Superior temporal gyrus (tissue), 1 donor: ENCODE data around the gene C6orf136.
"Not testable (repeated sequence)": the region's sequence is repeated elsewhere in the genome, so short reads cannot be mapped to it uniquely, and the experiment has no call there.

Experiments used
- DNase-seq: peaks from one replicate; pipeline ENCODE4 v3.0.0-alpha.2; 2016; ENCODE audit errors: extremely low spot score

The C6orf136 gene

DNA sequence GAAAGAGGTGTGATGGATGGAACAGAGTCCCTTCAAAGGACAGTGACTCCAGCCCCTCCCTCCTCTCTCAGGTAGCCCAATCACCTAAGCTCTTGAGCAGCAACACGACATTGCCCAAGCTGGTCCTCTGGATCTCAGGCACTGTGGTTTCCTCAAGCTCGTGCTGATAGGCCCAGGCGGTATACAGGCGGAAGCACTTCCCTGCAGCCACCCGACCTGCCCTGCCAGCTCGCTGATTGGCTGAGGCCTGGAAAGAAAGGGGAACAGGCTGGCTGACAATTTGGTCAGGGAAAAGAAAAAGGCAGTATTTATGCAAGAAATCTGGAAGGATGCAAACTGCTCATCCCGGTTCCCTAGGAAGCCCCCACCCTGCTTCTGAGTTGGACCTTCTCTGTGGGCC lies 9.6 kb downstream of the C6orf136 start:
- no peak for DNase-seq

DNA sequence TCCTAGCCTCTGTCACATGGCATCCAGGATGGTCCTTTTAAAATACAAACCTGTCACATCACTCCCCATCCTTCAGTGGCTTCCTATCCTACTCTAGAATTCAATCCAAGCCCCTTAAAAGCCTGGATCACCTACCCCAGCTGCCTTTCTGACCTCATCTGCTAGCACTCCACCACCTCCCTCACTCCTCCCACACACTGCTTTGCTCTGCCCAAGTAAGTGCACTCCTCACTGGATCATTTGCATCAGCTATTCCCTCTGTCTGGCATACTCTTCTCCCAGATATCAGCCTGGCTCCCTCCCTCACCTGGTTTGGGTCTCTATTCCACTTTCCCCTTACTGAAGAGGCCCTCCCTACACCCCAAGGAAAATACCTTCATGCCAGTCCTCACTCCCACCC lies 10.5 kb downstream of the C6orf136 start:
- no peak for DNase-seq

- not testable (repeated sequence) for DNase-seq
Observed at GRCh38 chr6:30657922-30658321, 11.0 kb downstream of the C6orf136 start.

DNA sequence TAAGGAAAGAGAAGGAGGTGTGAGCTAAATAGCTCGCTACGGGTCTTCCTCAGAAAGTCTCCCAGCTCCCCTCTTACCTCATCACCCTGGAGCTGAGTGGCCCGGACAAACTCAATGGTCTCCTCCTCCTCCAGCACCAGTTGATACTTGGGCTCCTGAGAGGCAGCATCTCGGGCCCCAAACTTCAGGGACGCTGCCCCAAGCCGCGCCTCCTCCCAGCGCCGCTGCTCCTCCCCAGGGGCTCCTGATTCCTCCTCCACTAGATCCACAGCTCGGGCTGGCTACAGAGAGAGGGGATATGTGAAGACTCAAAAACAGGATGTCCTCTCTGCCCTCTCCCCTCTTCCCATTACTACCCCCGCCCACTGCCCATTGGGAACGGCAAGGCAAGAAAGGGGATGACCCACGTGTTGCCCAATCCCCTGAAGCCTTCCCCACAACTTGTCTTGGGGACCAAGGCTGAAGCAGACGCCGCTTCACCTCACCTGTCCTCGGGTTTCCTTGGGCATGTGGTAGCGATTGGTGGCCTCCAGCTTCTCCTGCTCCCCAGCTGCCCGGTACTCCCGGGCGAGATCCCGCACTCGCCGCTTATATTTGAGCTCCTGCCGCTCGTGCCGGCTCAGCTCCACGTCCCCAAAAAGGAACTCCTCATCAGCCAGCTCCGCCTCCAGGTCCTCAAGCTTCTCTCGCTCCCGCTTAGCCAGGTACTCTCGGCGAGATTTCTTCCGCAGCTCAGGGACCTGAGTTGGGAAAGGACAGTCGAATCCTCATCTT lies 18.2 kb downstream of the C6orf136 start:
- DNase-seq = no peak

GRCh38 chr6:30666300-30666699 lies 19.4 kb downstream of the C6orf136 start:
- not testable (repeated sequence) for DNase-seq

GRCh38 chr6:30670760-30671527 lies 24.0 kb downstream of the C6orf136 start:
- DNase-seq = no peak

GRCh38 chr6:30672445-30673253 lies 25.7 kb downstream of the C6orf136 start, which contains the start of gene DHX16:
Gene DHX16, minus strand, starts transcription at chr6:30673006. Its CDS starts 165 bp downstream, at chr6:30672841.
- peak; percentile 97 for DNase-seq

DNA sequence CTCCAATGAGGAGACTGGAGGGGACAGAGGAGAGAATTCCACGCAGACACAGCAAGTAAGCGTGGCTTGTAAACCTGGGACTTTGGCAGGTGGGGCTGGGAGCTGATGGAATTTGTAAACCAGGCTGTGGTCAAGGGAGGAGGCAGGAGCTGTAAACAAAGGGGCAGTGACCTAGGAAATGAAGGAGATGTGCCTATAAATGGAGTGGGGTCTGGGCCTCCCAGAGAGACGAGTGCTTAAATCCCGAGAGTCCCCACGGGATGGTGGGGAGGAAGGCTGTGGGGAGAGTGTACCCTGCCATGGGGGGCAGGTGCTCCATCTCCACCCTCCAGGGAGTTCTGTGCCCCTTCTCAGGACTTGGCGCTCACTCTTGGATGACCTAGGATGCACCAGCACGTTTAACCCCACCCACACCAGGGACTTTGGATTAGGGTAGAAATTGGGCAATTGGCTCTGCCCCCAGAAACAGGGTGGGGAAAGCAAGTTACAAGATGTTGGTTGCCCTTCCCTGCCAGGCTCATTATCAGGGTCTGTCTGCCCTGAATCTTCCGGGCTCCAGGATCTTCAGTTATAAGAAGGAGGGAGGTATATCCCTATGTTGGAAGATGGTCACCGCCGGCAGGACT lies 29.8 kb downstream of the C6orf136 start:
- no peak for DNase-seq

DNA sequence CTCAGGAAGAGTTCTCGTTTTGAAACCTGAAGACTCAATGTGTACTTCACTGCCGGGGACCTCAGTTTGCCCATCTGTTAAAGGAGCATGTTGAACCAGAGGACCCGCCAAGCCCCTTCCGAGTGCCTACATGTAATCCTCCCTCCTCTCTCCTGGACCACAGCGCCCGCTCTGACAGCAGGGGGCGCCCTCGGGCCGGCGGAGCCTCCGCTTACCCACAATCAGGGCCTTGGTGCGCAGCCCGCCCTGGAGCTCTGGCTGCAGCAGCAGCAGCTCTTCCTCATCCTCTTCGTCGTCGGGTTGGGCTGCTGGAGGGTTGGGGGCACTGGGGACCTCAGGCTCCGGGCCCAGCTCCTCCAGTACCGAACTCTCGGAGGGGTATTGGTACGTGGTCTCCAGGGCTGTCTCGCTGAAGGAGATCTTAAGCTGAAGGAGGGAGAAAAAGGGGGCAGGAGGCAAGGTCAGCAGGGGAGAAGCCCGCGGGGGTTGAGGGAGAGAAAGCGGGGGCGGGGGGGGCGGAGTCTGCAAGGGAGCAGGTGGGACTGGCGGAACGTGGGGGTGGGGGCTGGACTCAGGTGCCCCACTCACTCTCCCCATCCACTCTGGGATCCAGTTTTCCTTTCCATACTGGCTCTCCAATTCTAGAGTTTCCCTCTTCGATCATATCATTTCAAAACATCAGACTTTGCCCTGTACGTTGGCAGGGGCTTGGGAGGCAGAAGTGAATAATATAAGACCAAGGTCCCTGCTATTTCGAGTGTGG lies 32.2 kb downstream of the C6orf136 start:
- DNase-seq = peak; percentile 86

- no peak for DNase-seq
Observed at GRCh38 chr6:30679765-30680535, 33.0 kb downstream of the C6orf136 start.

- no peak for DNase-seq
Observed at GRCh38 chr6:30681766-30682142, 34.8 kb downstream of the C6orf136 start.

GRCh38 chr6:30682143-30683117 lies 35.5 kb downstream of the C6orf136 start:
- peak; percentile 18 for DNase-seq

DNA sequence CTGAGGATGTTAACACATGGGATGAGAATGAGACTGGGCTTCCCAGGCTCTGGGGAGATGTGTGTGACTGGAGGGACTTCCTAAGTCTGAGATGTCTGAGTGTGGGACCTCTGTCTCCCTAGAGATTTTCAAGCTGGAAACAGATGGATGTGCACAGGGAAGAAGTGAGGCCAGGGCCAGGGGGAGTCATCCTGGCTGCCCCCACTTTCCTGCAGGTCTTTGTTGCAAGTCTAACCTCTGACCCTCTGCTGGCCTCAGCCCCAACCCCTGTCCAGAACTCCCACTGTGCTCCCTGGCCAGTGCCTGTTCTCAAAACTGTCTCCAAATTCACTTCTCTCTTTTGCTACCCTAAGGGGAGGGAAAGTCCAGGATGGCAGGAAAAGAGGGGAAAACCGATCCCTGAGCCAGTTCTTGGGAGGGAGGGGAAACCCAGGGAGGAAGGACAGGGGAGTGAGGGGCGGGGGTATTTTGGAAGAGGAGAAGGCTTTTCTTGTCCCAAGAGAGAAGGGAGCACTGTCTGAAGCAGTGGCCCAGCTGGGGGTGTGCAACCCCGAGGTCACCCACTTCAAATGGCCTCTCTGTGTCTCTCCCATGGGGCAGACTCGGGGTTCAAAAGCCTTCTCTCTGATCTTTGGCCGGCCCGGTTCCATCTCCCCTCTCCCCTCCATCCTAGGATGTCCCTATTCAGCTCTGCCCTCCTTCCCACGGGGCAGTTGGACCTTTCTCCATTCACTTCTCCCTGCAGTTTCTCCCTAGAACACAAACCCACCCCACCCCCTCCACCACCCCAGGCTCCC lies 36.4 kb downstream of the C6orf136 start:
- no peak for DNase-seq

GRCh38 chr6:30683980-30684338 lies 37.0 kb downstream of the C6orf136 start:
- no peak for DNase-seq

- DNase-seq = no peak
Observed at GRCh38 chr6:30684386-30685156, 37.6 kb downstream of the C6orf136 start.

DNA sequence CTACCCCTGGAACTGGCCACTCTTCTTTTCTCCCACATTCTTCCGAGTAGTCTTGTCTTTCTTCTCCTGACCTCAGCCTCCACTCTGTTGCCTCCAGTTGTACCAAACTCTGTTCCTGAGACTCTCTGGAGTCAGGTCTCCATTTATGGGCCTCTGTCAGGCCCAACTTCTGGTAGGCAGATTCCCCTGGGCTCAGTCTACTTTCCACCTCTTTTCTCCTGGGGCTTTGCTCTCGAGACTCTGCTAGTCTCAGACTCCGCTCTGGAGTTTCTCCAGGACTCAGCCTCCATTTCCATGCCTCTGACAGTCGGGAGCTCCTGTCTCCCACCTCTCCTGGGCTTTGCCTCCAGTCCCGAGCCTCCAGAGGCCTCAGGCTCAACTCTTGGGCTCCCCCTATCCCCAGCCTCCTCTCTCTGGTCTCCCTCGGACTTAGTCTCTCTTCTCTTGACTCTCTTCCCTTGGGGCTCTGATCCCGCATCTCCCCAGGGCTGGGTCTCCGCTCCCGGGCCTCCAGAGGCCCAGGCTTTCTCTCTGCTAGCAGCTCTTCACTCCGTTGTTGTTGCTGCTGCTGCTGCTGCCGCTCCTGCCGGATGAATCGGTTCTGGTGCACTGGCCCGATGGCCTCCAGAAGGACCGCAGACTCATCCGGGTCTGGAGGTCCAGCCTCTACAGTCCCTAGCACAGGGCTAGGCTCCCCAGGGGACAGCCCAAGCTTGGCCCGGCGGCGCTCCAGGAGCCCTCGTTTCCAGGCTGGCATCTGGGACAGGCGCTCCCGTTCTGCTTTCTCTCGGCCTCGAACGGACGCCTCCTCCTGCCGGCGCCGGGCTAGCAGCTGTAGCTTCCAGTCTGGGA lies 38.5 kb downstream of the C6orf136 start:
- DNase-seq = no peak
